Uterus (tissue), 4 donors: Measurements from ENCODE around the gene ERO1B. TPM values are rescaled to one million over a fixed set of nuclear protein-coding genes. Genes with fewer than 3 reads are reported as not detected.
A peak's percentile ranks its signal among the peaks of the same experiment; 100 is the strongest.

Source experiments
- DNase-seq, 2 donors: peaks; one replicate each; pipeline ENCODE4 v3.0.0-alpha.2; 2019 to 2020
- H3K27ac ChIP-seq, 2 donors: fragments of 200-600 bp; sonication (generic); 1 replicate in 1 of 2; 2 replicates in 1 of 2; pipeline ENCODE4 v1.5.1; 2016 to 2018
- H3K27me3 ChIP-seq, 2 donors: fragments of 200-600 bp; sonication (generic); one replicate each; pipeline ENCODE4 v1.5.1; 2018 to 2019; ENCODE audit warnings: control low read depth in 1 of 2
- H3K36me3 ChIP-seq, 2 donors: fragments of 200-600 bp; sonication (generic); one replicate each; pipeline ENCODE4 v1.5.1; 2019; ENCODE audit warnings: control low read depth in 1 of 2
- H3K4me1 ChIP-seq, 2 donors: fragments of 200-600 bp; sonication (generic); one replicate each; pipeline ENCODE4 v1.5.1; 2018 to 2019; ENCODE audit warnings: control low read depth in 1 of 2
- H3K4me3 ChIP-seq, 2 donors: fragments of 200-600 bp; sonication (generic); 1 replicate in 1 of 2; 2 replicates in 1 of 2; pipeline ENCODE4 v1.5.1; 2018 to 2019; ENCODE audit warnings: mild to moderate bottlenecking in 1 of 2
- H3K9me3 ChIP-seq, 2 donors: fragments of 200-600 bp; sonication (generic); one replicate each; pipeline ENCODE4 v1.5.1; 2019; ENCODE audit warnings: control low read depth in 1 of 2
- POLR2A ChIP-seq, 2 donors: fragments of 450-650 bp; IDR thresholded peaks; one replicate each; pipeline ENCODE4 v1.6.1; 2016; ENCODE audit warnings: antibody characterized with exemption in 2 of 2, mild to moderate bottlenecking in 1 of 2, moderate library complexity in 1 of 2
- intact Hi-C: fragments of 100-400 bp; cut with DNase I; formaldehyde crosslinking; loops from one replicate; pipeline ENCODE4 v1.15.1; 2023; ENCODE audit warnings: low total_unique reads
- total RNA-seq, 4 donors: library from RNA; depleted of rRNA in 3 of 4; stranded (reverse); fragments of >200 nt in 3 of 4; gene quantifications; one replicate each; pipeline versions ENCODE4 v1.1.0 to v1.2.4, GENCODE V29; 2014 to 2023
- TF ChIP-seq, protein P1 (sequence below), 4 experiments: fragments of 200-600 bp in 2 of 4; fragments of 450-650 bp in 2 of 4; sonication (generic) in 2 of 4; IDR thresholded peaks; one replicate each; pipeline ENCODE4 v1.5.1; 2016 to 2019; ENCODE audit warnings: antibody characterized with exemption in 4 of 4, mild to moderate bottlenecking in 2 of 4, moderate library complexity in 1 of 4
- donor health status: DM: yes; HTN: yes; CAD: no.

Gene ERO1B
- total RNA-seq, 4 donors from 2014 or later = 11.5 to 55.8 (median 19.4) TPM

GRCh38 chr1:236173174-236173767 lies 108.5 kb downstream of the ERO1B start:
- DNase-seq = no peak
- H3K36me3 ChIP-seq = no peaks in the 10 kb centered on the region
- no peak overlapping the region for H3K4me3 ChIP-seq
- no peaks in the 10 kb centered on the region for H3K4me1 ChIP-seq
- no peaks in the 10 kb centered on the region for H3K9me3 ChIP-seq
- TF ChIP-seq, protein P1, sequence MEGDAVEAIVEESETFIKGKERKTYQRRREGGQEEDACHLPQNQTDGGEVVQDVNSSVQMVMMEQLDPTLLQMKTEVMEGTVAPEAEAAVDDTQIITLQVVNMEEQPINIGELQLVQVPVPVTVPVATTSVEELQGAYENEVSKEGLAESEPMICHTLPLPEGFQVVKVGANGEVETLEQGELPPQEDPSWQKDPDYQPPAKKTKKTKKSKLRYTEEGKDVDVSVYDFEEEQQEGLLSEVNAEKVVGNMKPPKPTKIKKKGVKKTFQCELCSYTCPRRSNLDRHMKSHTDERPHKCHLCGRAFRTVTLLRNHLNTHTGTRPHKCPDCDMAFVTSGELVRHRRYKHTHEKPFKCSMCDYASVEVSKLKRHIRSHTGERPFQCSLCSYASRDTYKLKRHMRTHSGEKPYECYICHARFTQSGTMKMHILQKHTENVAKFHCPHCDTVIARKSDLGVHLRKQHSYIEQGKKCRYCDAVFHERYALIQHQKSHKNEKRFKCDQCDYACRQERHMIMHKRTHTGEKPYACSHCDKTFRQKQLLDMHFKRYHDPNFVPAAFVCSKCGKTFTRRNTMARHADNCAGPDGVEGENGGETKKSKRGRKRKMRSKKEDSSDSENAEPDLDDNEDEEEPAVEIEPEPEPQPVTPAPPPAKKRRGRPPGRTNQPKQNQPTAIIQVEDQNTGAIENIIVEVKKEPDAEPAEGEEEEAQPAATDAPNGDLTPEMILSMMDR (IDR thresholded peaks at IDR 0.05) = no peak
- TF ChIP-seq POLR2A (IDR thresholded peaks at IDR 0.05) = no peak
- no peak overlapping the region for H3K27ac ChIP-seq
- intact Hi-C loops = no loop called here
- H3K27me3 ChIP-seq = no peaks in the 10 kb centered on the region

- no peak for DNase-seq
- Histone ChIP-seq H3K4me3 (no peak overlapping the region), H3K9me3 (no peaks in the 10 kb centered on the region), H3K27me3 (no peaks in the 10 kb centered on the region), H3K27ac (no peak overlapping the region), H3K4me1 (no peaks in the 10 kb centered on the region), H3K36me3 (no peaks in the 10 kb centered on the region)
- intact Hi-C loops = no loop called here
- TF ChIP-seq, protein P1 (IDR thresholded peaks at IDR 0.05) = no peak
- no peak for TF ChIP-seq POLR2A (IDR thresholded peaks at IDR 0.05)
Observed at GRCh38 chr1:236172041-236172579, 109.6 kb downstream of the ERO1B start.

GRCh38 chr1:236168716-236169429 lies 112.9 kb downstream of the ERO1B start:
- Histone ChIP-seq H3K4me3 (no peak overlapping the region), H3K9me3 (no peaks in the 10 kb centered on the region), H3K36me3 (no peaks in the 10 kb centered on the region), H3K27me3 (no peaks in the 10 kb centered on the region), H3K4me1 (no peaks in the 10 kb centered on the region), H3K27ac (no peak overlapping the region)
- DNase-seq = peak; percentile 55 to 57
- TF ChIP-seq, protein P1 (IDR thresholded peaks at IDR 0.05) = no peak
- TF ChIP-seq POLR2A (IDR thresholded peaks at IDR 0.05) = no peak
- intact Hi-C loops = no loop called here

- no peak for DNase-seq
- no peak overlapping the region for H3K27ac ChIP-seq
- H3K9me3 ChIP-seq = no peaks in the 10 kb centered on the region
Observed at GRCh38 chr1:236167578-236167977, 114.2 kb downstream of the ERO1B start.

More at GRCh38 chr1:236167578-236167977, 114.2 kb downstream of the ERO1B start:
- Histone ChIP-seq H3K4me1 (no peaks in the 10 kb centered on the region), H3K27me3 (no peaks in the 10 kb centered on the region), H3K36me3 (no peaks in the 10 kb centered on the region), H3K4me3 (no peak overlapping the region)
- intact Hi-C loops = no loop called here
- TF ChIP-seq, protein P1 (IDR thresholded peaks at IDR 0.05) = no peak
- TF ChIP-seq POLR2A (IDR thresholded peaks at IDR 0.05) = no peak
